Erythroblast (primary cell): Measurements from ENCODE around the gene TULP1.

Source experiments
- GATA1 ChIP-seq: IDR thresholded peaks from 2 replicates; pipeline ENCODE4 v1.6.1; 2011; ENCODE audit warnings: low read depth, mild to moderate bottlenecking, control low read depth, low read length, moderate library complexity
- POLR2A ChIP-seq: IDR thresholded peaks from 2 replicates; pipeline ENCODE4 v1.6.1; 2011; ENCODE audit warnings: mild to moderate bottlenecking, low read length

- TF ChIP-seq POLR2A, result no peak
- TF ChIP-seq GATA1, result no peak
Measured at GRCh38 chr6:35503534-35503933, 9.2 kb downstream of the TULP1 start.
